HG03469 (cell line): ENCODE data around the gene VGLL3.
"Not testable (repeated sequence)": the region's sequence is repeated elsewhere in the genome, so short reads cannot be mapped to it uniquely, and the experiment has no call there.

Source experiments
- ATAC-seq: cut with Tn5 transposase; IDR thresholded peaks from one replicate; pipeline ENCODE4 v1.9.1; 2021; ENCODE audit warnings: mild to moderate bottlenecking, moderate library complexity, moderate number of reproducible peaks; ENCODE audit not compliant: unreplicated experiment

VGLL3 gene, protein sequence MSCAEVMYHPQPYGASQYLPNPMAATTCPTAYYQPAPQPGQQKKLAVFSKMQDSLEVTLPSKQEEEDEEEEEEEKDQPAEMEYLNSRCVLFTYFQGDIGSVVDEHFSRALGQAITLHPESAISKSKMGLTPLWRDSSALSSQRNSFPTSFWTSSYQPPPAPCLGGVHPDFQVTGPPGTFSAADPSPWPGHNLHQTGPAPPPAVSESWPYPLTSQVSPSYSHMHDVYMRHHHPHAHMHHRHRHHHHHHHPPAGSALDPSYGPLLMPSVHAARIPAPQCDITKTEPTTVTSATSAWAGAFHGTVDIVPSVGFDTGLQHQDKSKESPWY

DNA sequence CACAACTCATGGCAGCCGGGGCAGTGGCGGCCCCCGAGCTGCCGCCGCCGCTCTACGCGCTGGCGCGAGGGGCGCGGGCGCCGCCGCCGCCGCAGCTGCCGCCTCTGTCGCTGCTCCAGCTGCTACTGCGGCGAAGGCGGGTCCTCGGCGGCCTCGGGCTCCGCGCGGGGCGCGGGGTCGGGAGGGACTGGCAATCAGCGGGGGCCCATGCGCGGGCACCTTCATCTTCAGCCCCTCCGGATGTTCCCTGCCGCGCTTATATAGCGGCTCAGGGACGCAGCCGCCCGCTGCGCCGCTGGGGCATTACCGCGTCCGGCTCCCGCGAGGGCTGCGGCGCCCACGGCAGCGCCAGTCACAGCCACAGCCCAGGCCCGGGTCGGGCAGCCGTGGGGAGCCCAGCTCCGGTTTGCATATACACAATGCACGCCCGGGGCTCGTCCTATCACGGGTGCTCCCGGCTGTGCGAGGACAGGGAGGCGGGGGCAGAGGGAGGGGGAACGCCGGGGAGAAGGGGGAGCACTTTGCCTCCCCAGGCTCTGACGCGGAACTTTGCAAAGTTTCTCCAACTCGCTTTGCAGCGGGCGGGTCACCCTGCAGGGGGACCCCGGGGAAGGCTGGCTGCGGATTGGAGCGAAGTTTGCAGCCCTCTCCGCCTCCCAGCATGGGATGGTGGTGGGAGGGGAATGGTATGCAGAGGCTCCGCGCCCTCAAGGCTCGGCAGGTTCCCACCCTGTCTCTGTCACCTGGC, at the start of gene VGLL3:
VGLL3 (minus strand) TSS at position 416 of the 748 bp plus-strand sequence; CDS start at position 10, 406 bp downstream.
- no peak for ATAC-seq

DNA sequence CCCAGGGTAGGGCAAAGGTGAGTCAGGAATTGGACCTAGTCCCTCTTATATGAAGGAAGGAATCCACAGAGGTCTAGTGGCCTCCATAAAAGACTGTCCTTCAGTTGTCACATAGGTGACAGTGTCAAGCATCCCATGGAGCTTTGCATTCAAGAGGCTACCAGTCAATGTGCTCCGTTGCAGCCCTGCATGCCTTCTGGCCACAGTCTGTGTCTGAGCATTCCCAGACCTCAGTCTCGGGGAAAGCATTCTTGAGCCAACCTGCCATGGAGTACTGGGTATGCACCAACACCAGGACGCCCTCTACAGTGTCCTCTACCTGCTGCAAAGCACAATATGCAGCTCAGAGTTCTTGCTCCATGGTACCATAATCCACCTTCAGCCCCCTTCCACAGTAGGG, 46.7 kb upstream of the VGLL3 start:
- no peak for ATAC-seq

DNA sequence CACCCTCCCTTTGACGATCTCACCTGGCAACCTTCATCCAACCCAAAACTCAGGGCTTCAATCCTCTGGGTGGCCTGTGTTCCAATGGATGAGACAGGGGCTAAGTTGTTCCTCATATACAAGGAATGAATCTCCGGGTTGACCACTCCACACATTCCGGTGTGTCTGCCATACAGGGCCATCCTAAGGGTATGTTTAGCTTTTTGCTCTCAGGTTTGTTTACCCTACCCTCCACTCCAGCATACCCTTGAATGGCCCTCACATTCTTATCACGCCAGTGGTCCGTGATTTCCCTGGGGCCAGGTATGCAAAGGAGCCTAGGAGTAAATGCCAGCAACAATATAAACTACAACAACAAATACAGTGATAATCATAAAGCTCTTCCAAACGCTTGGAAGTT, 45.7 kb upstream of the VGLL3 start:
- no peak for ATAC-seq

DNA sequence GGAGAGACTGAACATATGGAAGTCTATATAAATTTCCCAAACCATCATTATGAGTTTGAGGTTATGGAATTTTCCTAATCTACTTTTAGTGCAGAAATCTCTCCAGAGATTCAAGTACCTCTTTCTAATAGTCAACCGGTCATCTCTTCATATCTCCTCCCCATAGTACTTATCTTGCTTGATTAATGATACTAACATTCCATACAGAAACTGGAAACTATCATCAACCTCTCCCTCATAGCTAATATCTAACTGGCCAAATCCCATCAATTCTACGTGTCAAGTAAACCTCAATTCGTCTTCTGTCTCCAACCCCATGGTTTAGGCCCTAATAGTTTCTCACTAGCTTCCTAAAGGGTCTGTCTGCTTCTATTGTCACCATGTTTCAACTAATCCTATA, 44.4 kb upstream of the VGLL3 start:
- ATAC-seq = no peak

DNA sequence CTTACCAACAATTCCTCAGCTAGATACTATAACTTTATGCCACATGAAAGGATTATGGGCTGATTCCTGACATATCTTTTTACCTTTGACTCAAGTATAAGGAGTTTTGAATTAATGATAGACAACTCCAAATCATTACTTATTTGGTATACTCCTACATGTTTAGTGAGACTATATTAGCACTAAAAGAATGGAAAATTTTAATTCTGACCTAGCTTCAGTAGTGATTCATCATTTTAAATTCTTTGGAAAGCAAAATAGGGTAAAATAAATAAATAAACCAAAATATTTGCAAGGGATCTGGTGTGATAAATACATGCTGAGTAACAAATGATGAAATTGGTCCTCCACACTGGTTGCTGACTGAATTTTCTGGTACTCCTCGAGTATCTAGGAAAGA, 42.3 kb upstream of the VGLL3 start:
- no peak for ATAC-seq

DNA sequence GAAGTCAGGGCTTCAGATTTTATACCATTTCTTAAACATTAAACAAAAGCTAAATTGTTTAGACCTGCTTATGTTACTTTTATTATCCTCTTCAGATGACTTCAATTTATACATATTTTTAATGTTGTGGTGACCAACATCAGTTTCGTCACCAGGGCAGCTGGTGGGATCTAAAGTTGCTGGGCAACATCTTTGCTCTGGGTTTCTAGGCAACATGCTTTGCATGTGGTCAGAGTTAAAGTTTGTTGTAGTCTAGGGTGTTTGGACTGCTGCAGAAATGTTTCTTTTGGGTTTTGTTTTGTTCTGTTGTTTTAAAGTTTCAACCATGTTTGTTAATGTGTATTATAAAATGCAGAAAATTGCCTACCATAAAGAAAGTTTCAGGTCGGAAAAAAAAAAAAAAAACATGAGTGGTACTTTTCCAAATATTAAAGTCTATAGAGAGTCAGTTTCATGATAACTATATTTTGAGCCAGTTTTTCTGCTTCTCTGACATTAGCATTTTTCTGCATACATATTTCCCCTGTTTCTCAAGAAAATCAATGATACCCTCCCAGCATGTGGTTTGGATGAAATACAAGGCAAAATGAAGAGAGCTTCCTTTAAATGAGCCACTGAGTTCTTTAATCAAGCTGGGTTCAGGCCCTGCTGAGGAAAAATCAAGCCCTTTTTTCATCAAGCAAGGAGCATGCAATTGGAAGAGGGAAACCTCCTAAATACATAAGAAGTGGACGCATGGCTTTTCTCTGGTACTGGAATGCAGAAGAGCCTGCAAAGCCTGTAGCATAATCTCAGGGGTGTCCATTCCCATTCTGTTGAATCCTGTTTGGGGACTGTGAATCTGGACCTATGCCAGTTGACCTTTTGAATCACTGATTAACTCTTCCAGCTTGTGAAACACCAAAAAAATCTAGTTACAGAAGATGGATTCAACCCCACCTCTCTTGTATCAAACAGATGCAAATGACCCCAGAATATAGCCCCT, 35.0 kb upstream of the VGLL3 start:
- ATAC-seq = no peak

DNA sequence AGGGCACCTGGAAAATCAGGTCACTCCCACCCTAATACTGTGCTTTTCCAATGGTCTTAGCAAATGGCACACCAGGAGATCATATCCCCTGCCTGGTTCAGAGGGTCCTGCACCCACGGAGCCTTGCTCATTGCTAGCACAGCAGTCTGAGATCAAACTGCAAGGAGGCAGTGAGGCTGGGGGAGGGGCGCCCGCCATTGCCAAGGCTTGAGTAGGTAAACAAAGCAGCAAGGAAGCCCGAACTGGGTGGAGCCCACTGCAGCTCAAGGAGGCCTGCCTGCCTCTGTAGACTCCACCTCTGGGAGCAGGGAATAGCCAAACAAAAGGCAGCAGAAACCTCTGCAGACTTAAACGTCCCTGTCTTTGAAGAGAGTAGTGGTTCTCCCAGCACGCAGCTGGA, 26.4 kb upstream of the VGLL3 start:
- ATAC-seq = not testable (repeated sequence)

DNA sequence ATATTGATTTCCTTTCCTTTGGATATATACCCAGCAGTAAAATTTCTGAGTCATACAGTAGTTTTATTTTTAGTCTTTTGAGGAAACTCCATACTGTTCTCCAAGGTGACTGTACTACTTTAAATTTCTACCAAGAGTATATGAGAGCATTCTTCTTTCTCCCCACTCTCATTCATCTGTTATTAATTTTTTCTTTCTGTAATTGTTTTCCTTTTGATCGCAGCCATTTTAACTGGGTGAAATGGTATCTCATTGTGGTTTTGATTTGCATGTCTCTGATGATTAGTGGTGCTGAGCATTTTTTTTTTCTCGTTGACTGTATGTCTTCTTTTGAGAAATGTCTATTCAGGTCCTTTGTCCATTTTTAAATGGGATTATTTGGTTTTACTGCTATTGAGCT, 18.3 kb upstream of the VGLL3 start:
- ATAC-seq = no peak

DNA sequence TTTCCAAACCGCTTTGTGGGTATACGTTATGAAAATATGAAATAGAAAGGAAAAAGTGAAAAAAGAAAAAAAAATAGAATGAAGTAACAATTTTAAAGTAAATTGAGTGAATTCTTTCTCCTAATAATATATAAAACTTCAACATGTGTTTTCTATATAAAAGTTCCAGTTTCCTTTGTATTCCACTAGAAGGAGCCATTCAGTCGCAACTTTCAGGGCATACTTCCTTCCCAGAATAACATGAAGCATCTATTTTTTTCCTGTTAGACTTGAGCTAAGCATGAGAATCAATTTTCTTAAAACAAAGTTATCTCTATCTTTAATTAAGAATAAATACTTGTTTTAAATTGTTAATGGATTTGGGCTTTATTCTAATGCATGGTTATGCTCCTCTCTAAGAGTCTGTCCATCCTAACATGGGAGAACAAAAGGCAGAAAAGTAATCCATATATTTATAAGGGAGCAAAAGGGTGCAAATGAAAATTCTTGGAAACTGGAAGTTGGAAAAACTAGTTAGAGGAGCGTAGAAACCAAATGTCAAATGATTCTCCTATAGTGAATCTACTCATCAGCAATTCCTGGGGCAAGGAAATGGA, 16.0 kb upstream of the VGLL3 start:
- no peak for ATAC-seq

DNA sequence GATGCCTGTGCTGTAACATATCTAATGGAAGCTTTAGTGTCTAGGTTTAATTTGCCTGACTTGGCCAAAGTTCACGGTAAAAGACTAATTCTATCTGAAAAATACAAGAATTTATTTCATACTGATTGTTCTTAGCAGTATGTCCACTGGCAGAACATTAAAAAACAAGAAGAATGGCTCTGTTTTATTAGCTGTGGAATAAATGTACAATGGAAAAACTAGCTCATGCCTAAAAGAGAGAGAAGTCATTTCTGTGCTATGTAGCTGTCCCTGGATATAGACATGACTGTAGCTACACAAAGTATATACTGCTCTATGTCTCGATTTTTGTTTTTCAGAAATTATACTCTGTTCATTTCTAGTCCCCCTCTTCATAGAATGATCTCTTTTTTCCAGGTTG, 13.9 kb upstream of the VGLL3 start:
- no peak for ATAC-seq

DNA sequence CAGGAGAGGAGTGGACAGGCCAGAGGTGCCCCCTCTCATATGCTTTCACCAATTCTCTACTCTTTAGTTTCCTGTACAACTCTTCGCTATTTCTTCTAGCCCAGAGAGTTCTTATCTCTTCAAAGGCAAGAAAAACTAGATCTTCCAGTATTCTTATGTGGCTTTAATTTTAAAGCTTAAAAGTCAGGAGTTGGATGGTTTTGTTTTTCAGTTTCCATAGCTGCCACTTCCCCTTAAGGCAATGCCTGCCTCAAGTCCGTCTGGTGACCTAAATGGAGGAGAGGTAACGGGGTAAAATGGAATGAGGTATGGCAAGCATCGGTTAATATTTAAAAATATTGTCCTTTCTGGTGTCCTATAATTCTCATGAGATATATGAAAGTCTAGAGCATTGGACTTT, 11.4 kb upstream of the VGLL3 start:
- ATAC-seq = no peak

DNA sequence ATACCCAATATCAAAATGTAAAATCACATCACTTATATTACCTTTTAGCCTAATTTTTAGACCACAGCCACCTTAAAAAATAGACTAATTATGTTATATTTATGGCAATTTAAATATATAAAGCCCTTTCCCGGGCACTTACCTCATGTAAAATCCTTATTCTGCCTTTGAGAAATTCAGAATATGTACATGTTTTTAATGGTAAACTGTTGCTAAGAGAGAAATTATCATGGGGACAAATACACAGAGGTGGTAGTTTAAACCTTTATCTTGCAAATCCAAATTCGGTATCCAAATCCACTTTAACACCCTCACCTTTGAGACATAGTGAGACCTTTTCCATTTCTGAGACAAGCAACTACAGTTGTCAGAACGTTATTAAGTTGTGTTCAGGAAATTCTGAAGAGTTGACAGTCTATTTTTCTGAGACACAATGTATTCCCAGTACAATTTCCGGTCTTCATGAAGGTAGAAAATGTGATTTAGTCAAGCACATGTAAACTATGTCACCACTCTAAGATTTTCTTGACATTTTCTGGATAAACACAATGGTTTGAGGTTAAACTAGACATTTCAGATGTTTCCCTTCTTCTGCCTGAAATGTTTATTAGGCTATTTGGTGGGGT, 10.6 kb upstream of the VGLL3 start:
- no peak for ATAC-seq

DNA sequence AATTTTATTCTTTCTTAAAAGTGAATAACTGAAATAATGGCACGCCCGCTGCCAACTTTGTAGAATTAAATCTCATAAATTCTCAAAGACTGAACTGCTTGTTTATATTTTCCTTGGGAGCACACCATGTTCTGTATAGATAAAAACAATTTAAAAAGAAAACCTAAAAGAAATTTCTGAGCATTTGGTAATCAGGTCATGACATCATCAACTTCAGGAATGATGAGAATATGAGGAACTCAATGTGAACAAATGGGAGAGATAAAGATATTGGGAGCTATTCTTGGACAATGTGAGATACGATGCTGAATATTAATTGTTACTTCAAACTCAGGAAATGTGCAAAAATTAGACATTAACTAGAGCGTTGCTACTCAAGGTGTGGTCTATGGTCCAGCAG, 10.0 kb upstream of the VGLL3 start:
- no peak for ATAC-seq

DNA sequence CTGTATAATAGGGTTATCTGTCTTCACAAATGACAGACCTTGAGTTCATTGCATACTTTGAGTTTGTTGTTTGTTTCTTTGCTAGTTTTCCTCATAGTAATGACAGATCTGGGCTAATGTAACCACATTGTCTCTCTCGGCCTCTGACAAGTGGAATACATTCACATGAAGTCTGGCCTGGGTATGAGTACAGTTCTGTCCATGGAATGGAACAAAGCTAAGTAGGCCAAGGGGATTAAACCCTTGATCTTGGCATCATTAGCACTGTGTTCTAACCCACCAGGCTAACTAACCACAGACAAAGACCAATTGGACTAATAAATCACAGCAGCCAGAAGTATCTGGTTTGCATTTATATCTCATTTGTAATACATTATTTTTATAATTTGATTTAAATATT, 7.6 kb upstream of the VGLL3 start:
- no peak for ATAC-seq

DNA sequence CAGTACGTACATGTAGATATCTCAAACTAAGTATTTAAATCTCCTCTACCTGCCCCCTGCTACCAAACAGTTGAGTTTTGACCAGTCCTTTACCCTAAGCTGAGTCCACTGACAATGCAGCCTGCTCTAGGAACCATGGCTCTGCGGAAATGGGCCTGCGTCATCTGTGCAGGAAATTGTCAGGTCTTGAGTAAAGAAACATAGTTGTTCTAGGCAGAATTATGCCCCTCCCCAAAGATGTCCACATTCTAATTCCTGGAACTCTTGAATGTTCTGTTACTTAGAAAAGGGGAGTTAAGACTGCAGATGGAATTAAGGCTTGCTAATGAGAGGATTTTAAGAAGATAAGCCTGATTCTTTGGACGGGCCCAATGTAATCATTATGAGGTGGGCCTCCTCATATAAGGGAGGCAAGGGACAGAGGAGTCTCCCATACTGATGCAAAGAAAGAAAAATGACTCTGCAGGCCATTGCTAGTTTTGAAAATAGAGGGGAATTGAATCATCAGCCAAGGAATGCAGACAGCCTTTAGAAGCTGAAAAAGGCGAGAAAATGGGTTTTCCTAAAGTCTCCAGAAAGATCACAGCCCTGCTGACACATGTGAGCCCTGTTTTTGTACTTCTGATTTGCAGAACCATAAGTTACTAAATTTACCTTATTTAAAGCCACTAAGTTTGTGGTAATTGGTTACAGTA, 5.5 kb upstream of the VGLL3 start:
- ATAC-seq = no peak

DNA sequence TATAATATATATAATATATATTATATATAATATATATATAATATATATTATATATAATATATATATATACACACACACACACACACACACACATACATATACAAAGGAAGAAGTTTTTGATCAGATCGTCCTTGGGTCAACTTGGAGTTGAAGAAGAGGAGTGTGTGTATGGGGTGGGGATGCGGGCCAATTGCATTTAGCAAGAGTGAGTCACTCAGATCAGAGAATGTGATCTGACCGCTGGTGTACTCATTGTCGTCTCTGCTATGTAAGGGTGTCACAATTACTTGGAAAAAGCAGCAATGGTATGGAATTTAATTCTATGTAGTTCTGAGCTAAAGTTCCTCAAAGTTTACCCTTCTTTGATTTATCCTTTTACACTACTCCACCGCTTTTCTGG, 4.6 kb upstream of the VGLL3 start:
- ATAC-seq = no peak

DNA sequence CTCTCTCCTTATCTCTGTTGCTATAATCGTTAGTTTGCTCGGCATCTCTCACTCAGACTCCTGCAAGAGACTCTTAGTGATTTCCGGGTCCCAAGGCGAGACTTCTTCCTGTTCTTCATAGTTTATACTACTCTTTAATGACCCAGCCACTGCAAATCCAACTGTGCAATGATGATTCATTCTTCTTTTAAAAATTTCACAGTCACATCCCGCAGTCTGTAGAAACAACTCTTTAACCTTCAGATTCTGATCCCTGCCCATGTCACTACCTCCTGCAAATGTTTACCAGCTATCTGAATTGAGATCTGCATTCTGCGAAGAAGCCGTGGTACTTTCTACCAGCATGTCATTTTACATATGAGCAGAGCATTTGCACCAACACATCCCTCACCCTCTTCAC, 2.8 kb upstream of the VGLL3 start:
- no peak for ATAC-seq

DNA sequence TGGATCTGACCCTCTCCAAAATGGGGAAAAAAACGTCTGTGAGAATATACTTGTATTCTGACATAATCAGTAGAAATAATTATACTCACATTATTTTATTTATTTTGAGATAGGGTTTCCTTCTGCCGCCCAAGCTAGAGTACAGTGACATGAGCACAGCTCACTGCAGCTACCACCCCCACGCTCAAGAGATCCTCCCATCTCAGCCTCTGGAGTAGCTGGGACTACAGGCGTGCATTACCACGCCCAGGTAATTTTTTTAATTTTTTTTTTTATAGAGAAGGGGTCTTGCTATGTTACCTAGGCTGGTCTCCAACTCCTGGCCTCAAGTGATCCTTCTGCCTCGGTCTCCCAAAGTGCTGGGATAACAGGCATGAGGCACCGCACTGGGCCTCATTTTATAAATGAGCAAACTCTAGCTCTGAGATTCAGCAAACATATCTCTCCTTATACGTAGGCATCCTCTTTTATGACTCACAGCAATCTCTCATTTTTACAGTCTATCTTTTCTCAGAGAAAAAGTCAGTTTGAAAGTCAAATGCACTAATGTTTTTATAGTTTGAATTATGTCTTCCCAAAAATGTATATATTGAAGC, 989 bp upstream of the VGLL3 start:
- no peak for ATAC-seq

DNA sequence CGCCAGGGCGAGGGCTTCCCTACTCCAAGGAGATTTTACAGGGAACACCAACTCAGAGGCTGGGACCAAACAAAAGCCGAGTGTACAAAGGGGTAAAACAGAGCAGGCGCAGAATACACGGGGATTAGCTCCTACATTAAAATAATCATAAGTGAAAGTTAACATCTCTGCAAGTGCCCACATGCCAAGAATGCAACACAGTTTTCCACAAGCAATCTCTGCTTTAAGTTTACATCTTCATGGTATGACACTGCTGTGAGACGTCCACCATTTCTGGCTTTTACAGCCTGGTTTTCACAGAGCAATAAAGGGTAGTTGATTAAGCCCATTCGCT, 500 bp upstream of the VGLL3 start:
- ATAC-seq = no peak
